Measurements from ENCODE around the gene PRSS1.

- TF ChIP-seq CTCF (IDR thresholded peaks at IDR 0.05) (no peak), EZH2 (IDR thresholded peaks at IDR 0.05; ENCODE audit: borderline replicate concordance, insufficient read depth, low read depth, low read length, poor library complexity, severe bottlenecking) (no peak)
These were observed 38.1 kb upstream of the PRSS1 start for GRCh38 chr7:142711196-142711595.

Measured in B cell (primary cell).